ENCODE measurements around the gene TTC7B. TPM values are rescaled to one million over a fixed set of nuclear protein-coding genes. Genes with fewer than 3 reads are reported as not detected.
A peak's percentile ranks its signal among the peaks of the same experiment; 100 is the strongest.

TTC7B gene, protein sequence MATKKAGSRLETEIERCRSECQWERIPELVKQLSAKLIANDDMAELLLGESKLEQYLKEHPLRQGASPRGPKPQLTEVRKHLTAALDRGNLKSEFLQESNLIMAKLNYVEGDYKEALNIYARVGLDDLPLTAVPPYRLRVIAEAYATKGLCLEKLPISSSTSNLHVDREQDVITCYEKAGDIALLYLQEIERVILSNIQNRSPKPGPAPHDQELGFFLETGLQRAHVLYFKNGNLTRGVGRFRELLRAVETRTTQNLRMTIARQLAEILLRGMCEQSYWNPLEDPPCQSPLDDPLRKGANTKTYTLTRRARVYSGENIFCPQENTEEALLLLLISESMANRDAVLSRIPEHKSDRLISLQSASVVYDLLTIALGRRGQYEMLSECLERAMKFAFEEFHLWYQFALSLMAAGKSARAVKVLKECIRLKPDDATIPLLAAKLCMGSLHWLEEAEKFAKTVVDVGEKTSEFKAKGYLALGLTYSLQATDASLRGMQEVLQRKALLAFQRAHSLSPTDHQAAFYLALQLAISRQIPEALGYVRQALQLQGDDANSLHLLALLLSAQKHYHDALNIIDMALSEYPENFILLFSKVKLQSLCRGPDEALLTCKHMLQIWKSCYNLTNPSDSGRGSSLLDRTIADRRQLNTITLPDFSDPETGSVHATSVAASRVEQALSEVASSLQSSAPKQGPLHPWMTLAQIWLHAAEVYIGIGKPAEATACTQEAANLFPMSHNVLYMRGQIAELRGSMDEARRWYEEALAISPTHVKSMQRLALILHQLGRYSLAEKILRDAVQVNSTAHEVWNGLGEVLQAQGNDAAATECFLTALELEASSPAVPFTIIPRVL
- total RNA-seq, result 10 to 100 TPM in 1 of 4 donors, 1 to 10 TPM in 3; 8.4 to 11.2 (median 9.2) TPM

DNA sequence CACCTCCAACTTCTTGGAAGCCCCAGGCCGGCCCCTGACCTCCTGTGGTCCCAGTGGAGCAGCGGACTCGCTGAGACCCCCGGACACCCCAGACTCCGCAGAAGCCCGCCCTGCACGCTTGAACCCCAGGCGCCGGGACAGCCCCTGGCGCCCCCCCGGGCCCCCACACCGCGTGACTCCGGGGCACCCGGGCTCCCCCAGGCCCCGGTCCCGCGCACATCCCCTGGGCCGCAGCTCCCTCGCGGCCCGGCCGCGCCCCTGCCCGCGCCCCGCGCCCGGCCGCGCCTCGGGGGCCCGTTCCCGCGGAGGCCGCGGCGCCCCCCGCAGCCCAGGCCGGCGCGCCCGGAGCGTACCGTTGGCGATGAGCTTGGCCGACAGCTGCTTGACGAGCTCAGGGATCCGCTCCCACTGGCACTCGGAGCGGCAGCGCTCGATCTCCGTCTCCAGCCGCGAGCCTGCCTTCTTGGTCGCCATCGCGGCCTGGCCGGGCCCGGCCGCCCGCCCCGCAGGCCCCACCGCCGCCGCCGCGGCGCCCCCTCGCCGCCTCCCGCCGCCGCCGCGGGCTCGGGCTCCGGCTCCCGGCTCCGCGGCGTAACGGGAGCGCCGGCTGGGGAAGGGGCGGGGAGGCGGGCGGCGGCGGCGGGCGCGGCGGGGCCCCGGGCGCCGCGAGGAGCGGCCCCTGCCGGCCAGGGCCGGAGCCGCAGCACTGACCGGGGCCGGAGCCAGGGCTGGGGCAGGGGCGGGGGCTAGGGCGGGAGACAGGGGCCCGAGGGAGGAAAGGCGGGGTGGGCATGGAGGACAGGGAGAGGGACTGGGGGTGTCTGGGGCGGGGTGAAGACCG lies at the start of gene TTC7B:
TSS of gene TTC7B (minus strand) at position 609 of the 841 bp plus-strand sequence. CDS start at position 474, 135 bp downstream.
- H3K4me3 ChIP-seq, result peak within 1 kb of the TSS; percentile 50 to 65 (median 58)
- H3K4me1 ChIP-seq, result peaks cover 3 to 20% (median 10%) of the 10 kb centered on the region in 4 donors
- H3K27ac ChIP-seq, result peak within 1 kb of the TSS in 1 of 4 donors; percentile 40
- H3K36me3 ChIP-seq, result no peaks in the 10 kb centered on the region
- peaks cover 7% of the 10 kb centered on the region for H3K27me3 ChIP-seq
- WGBS, 2 donors (ENCODE audit: low coverage in 1 of 2), result 1% methylated on average over 36 of the region's 111 CpGs; no CpG with 5 or more reads in 1 of the 2 donors
- intact Hi-C loops (cut with DNase I; ENCODE audit: low total_unique reads) (no loop called here), in situ Hi-C loops (cut with MboI; ENCODE audit: low pct_ligation_motif_present in 1 of 4, low pct_unique_long_range_greater_than_20kb in 1 of 4, low sequenced_read_pairs in 3 of 4) (no loop called here)
- DNase-seq, result peak; percentile 43
- no peaks in the 10 kb centered on the region for H3K9me3 ChIP-seq
- TF ChIP-seq CTCF (IDR thresholded peaks at IDR 0.05), result peak in 3 of 5 experiments; percentile 23 to 43 (median 42)
- no peak for TF ChIP-seq EP300 (IDR thresholded peaks at IDR 0.05; ENCODE audit: low read depth)

GRCh38 chr14:90864741-90865140 lies 48.5 kb upstream of the TTC7B start:
- no peak for DNase-seq
- TF ChIP-seq EP300 (IDR thresholded peaks at IDR 0.05; ENCODE audit: low read depth), result no peak
- no peak for TF ChIP-seq POLR2A (IDR thresholded peaks at IDR 0.05)
- TF ChIP-seq POLR2AphosphoS5 (IDR thresholded peaks at IDR 0.05), result no peak
- TF ChIP-seq CTCF (IDR thresholded peaks at IDR 0.05), result no peak
- H3K36me3 ChIP-seq, result no peaks in the 10 kb centered on the region
- intact Hi-C loops (cut with DNase I; ENCODE audit: low total_unique reads) (no loop called here), in situ Hi-C loops (cut with MboI; ENCODE audit: low pct_ligation_motif_present in 1 of 4, low pct_unique_long_range_greater_than_20kb in 1 of 4, low sequenced_read_pairs in 3 of 4) (no loop called here)
- no peaks in the 10 kb centered on the region for H3K27me3 ChIP-seq
- H3K27ac ChIP-seq, result no peak overlapping the region
- peaks cover 0 to 6% (median 1%) of the 10 kb centered on the region in 4 donors for H3K4me1 ChIP-seq
- no peaks in the 10 kb centered on the region for H3K9me3 ChIP-seq
- no peak overlapping the region for H3K4me3 ChIP-seq
- 82 to 88% methylated on average over 2 of the region's 2 CpGs for WGBS, 2 donors (ENCODE audit: low coverage in 1 of 2)

DNA sequence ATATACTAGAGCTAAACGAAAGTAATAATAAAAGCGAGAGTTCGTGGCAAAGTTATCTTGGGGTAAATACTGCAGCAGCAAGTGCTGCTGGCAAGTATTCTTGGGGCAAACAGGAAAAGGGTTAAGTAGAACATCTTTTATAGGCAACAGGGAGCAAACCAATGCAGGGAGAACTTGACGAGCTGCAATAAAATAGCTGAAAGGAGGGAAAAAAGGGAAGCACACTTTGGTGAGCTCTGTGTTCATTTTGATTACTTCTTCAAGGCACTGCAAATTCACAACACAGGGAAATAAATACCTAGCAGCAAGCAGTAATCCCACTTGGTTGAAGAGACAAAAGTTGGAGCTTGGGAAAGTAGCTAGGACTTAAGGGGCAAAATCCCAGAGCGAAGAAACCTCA lies 42.3 kb upstream of the TTC7B start:
- H3K4me1 ChIP-seq, result no peaks in the 10 kb centered on the region
- H3K9me3 ChIP-seq, result no peaks in the 10 kb centered on the region
- H3K36me3 ChIP-seq, result no peaks in the 10 kb centered on the region
- no peak for TF ChIP-seq POLR2A (IDR thresholded peaks at IDR 0.05)
- no peak for TF ChIP-seq POLR2AphosphoS5 (IDR thresholded peaks at IDR 0.05)
- no peak for TF ChIP-seq CTCF (IDR thresholded peaks at IDR 0.05)
- TF ChIP-seq EP300 (IDR thresholded peaks at IDR 0.05; ENCODE audit: low read depth), result no peak
- no peaks in the 10 kb centered on the region for H3K27me3 ChIP-seq
- intact Hi-C loops (cut with DNase I; ENCODE audit: low total_unique reads), result no loop called here
- DNase-seq, result no peak
- 60 to 66% methylated on average over 5 of the region's 5 CpGs for WGBS, 2 donors (ENCODE audit: low coverage in 1 of 2)
- no peak overlapping the region for H3K27ac ChIP-seq
- in situ Hi-C loops (cut with MboI; ENCODE audit: low pct_ligation_motif_present in 1 of 4, low pct_unique_long_range_greater_than_20kb in 1 of 4, low sequenced_read_pairs in 3 of 4), result no loop called here
- H3K4me3 ChIP-seq, result no peak overlapping the region
